Naive thymus-derived CD4-positive, alpha-beta T cell (primary cell): ENCODE results near the gene FUT7. TPM values are rescaled to one million over a fixed set of nuclear protein-coding genes. Genes with fewer than 3 reads are reported as not detected.

Source experiments
- ATAC-seq: fragments of 150-1000 bp; cut with Tn5 transposase; 2 replicates; pipeline ENCODE4 v1.10.0; 2021; ENCODE audit warnings: mild to moderate bottlenecking, moderate library complexity
- CTCF ChIA-PET: fragments of 350-600 bp; sonication (Branson Sonifier 250); formaldehyde crosslinking; loops from one replicate; lab custom pipeline; 2021; ENCODE audit warnings: antibody characterized with exemption; lab: Charles Lee
- POLR2A ChIA-PET: fragments of 350-600 bp; sonication (Branson Sonifier 250); formaldehyde crosslinking; loops from one replicate; lab custom pipeline; 2021; ENCODE audit warnings: antibody characterized with exemption, inconsistent platforms; lab: Charles Lee
- DNase-seq, 9 donors: peaks; one replicate each; pipeline versions ENCODE4 v3.0.0 to v3.0.0-alpha.2; 2020 to 2022; ENCODE audit warnings: mixed read lengths in 1 of 9
- H3K27ac ChIP-seq: one replicate; pipeline ENCODE4 v1.7.0; 2013; ENCODE audit warnings: mild to moderate bottlenecking, low read depth, low read length, moderate library complexity
- H3K27me3 ChIP-seq, 2 donors: one replicate each; pipeline ENCODE4 v1.7.0; 2013; ENCODE audit warnings: low read length in 2 of 2, mild to moderate bottlenecking in 2 of 2, moderate library complexity in 2 of 2; ENCODE audit not compliant: control insufficient read depth in 2 of 2, insufficient read depth in 2 of 2
- H3K36me3 ChIP-seq, 3 experiments: 1 replicate in 2 of 3; 2 replicates in 1 of 3; pipeline ENCODE4 v1.7.0; 2013; ENCODE audit warnings: low read length in 3 of 3, mild to moderate bottlenecking in 3 of 3, moderate library complexity in 1 of 3; ENCODE audit not compliant: insufficient read depth in 3 of 3, control insufficient read depth in 2 of 3
- H3K4me1 ChIP-seq, 2 donors: one replicate each; pipeline ENCODE4 v1.7.0; 2013; ENCODE audit warnings: low read length in 2 of 2, mild to moderate bottlenecking in 2 of 2, moderate library complexity in 1 of 2; ENCODE audit not compliant: control insufficient read depth in 2 of 2, insufficient read depth in 2 of 2
- H3K4me3 ChIP-seq: 2 replicates; pipeline ENCODE4 v1.7.0; 2013; ENCODE audit warnings: mild to moderate bottlenecking, low read length
- H3K9me3 ChIP-seq, 3 experiments: 1 replicate in 2 of 3; 2 replicates in 1 of 3; pipeline ENCODE4 v1.7.0; 2013; ENCODE audit warnings: low read length in 3 of 3; ENCODE audit not compliant: control insufficient read depth in 2 of 3
- H3K27ac Mint-ChIP-seq, 9 donors: one replicate each; pipeline ENCODE4 v1.8.0; 2020 to 2022; ENCODE audit warnings: mixed read lengths in 9 of 9, mild to moderate bottlenecking in 8 of 9, moderate library complexity in 5 of 9, inconsistent platforms in 2 of 9
- H3K27me3 Mint-ChIP-seq, 5 donors: one replicate each; pipeline ENCODE4 v1.8.0; 2021 to 2022; ENCODE audit warnings: mixed read lengths in 5 of 5, mild to moderate bottlenecking in 1 of 5
- H3K36me3 Mint-ChIP-seq, 5 donors: one replicate each; pipeline ENCODE4 v1.8.0; 2020 to 2022; ENCODE audit warnings: mixed read lengths in 5 of 5, mild to moderate bottlenecking in 3 of 5, inconsistent platforms in 1 of 5
- H3K4me1 Mint-ChIP-seq, 7 donors: one replicate each; pipeline ENCODE4 v1.8.0; 2020 to 2022; ENCODE audit warnings: mixed read lengths in 7 of 7, mild to moderate bottlenecking in 3 of 7, inconsistent platforms in 1 of 7
- H3K4me3 Mint-ChIP-seq, 10 donors: one replicate each; pipeline ENCODE4 v1.8.0; 2020 to 2022; ENCODE audit warnings: mild to moderate bottlenecking in 10 of 10, mixed read lengths in 10 of 10, moderate library complexity in 6 of 10, inconsistent platforms in 2 of 10
- H3K9me3 Mint-ChIP-seq, 11 donors: one replicate each; pipeline ENCODE4 v1.8.0; 2020 to 2022; ENCODE audit warnings: mixed read lengths in 11 of 11, mild to moderate bottlenecking in 4 of 11, inconsistent platforms in 1 of 11, moderate library complexity in 1 of 11
- intact Hi-C, 2 donors: fragments of 100-400 bp; cut with micrococcal nuclease; formaldehyde crosslinking; loops; one replicate each; pipeline ENCODE4 v1.15.1; 2023
- polyA plus RNA-seq, 2 donors: library from polyadenylated mRNA; unstranded; fragments of 300-500 nt; fragmentation: Illumina TruSeq; gene quantifications; one replicate each; pipeline ENCODE4 v1.2.3, GENCODE V29; 2021
- total RNA-seq, 6 experiments: library from RNA in 5 of 6; stranded (reverse) in 5 of 6; gene quantifications; 1 replicate in 5 of 6; 2 replicates in 1 of 6; pipeline ENCODE4 v1.2.3 and lab custom pipeline; 2021 to 2026

The FUT7 gene
- total and polyA plus RNA-seq, 7 experiments from 2014 or later = 0.06 to 4.6 (median 0.32) TPM; not detected in 1

- no peak overlapping the region for H3K4me3 ChIP-seq
- ChIA-PET POLR2A (no interaction called here), CTCF (no interaction called here)
- Mint-ChIP-seq H3K4me3 (no peak overlapping the region), H3K36me3 (peaks cover 0 to 5% (median 0%) of the 10 kb centered on the region in 5 donors), H3K27ac (no peak overlapping the region), H3K27me3 (no peaks in the 10 kb centered on the region), H3K9me3 (no peaks in the 10 kb centered on the region), H3K4me1 (no peaks in the 10 kb centered on the region)
- intact Hi-C loops = no loop called here
- no peak for DNase-seq
- ATAC-seq = no peak
- no peaks in the 10 kb centered on the region for H3K4me1 ChIP-seq
- no peak overlapping the region for H3K27ac ChIP-seq
- no peaks in the 10 kb centered on the region for H3K9me3 ChIP-seq
- H3K36me3 ChIP-seq = peaks cover 0 to 30% (median 0%) of the 10 kb centered on the region in 3 experiments
- no peaks in the 10 kb centered on the region for H3K27me3 ChIP-seq
These were observed 15.5 kb downstream of the FUT7 start for GRCh38 chr9:137016436-137016835.

- no peak overlapping the region for H3K27ac ChIP-seq
- CTCF ChIA-PET = no interaction called here
- POLR2A ChIA-PET = no interaction called here
- no peaks in the 10 kb centered on the region for H3K9me3 ChIP-seq
- peaks cover 0 to 34% (median 0%) of the 10 kb centered on the region in 3 experiments for H3K36me3 ChIP-seq
- H3K27me3 ChIP-seq = no peaks in the 10 kb centered on the region
- no peak overlapping the region for H3K27ac Mint-ChIP-seq
- no peaks in the 10 kb centered on the region for H3K4me1 ChIP-seq
- intact Hi-C loops = no loop called here
- H3K4me3 Mint-ChIP-seq = no peak overlapping the region
- ATAC-seq (no peak), DNase-seq (no peak)
- H3K9me3 Mint-ChIP-seq = no peaks in the 10 kb centered on the region
- H3K4me3 ChIP-seq = no peak overlapping the region
- H3K36me3 Mint-ChIP-seq = peaks cover 0 to 5% (median 0%) of the 10 kb centered on the region in 5 donors
- no peaks in the 10 kb centered on the region for H3K27me3 Mint-ChIP-seq
- no peaks in the 10 kb centered on the region for H3K4me1 Mint-ChIP-seq
These were observed 15.9 kb downstream of the FUT7 start for GRCh38 chr9:137015976-137016375.

DNA sequence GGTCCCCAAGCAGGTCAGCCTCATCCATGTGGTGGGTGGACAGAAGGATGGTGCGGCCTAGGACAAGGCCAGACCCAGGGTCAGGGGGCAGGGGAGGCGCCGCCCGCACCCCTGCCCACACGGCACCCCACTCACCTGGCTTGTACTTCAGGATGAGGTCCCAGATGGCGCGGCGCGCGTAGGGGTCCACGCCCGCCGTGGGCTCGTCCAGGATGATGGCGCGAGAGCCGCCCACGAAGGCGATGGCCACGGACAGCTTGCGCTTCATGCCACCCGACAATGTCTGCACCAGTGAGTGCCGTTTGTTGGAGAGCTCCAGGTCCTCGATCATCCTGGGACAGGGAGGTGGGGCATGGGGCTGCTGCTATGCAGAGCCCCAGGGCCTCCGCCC is 16.4 kb downstream of the FUT7 start:
- Mint-ChIP-seq H3K27ac (no peak overlapping the region), H3K4me1 (no peaks in the 10 kb centered on the region), H3K4me3 (no peak overlapping the region), H3K27me3 (no peaks in the 10 kb centered on the region), H3K36me3 (peaks cover 0 to 5% (median 0%) of the 10 kb centered on the region in 5 donors), H3K9me3 (no peaks in the 10 kb centered on the region)
- Histone ChIP-seq H3K36me3 (peaks cover 0 to 34% (median 0%) of the 10 kb centered on the region in 3 experiments), H3K9me3 (no peaks in the 10 kb centered on the region), H3K4me3 (no peak overlapping the region), H3K27me3 (no peaks in the 10 kb centered on the region), H3K27ac (no peak overlapping the region), H3K4me1 (no peaks in the 10 kb centered on the region)
- ATAC-seq (no peak), DNase-seq (no peak)
- POLR2A ChIA-PET = no interaction called here
- intact Hi-C loops = no loop called here
- CTCF ChIA-PET = interaction anchor here (1.3 kb wide), 1 partner anchor 14 kb away, joined by 7 read pairs; no protein-coding TSS in a partner anchor

DNA sequence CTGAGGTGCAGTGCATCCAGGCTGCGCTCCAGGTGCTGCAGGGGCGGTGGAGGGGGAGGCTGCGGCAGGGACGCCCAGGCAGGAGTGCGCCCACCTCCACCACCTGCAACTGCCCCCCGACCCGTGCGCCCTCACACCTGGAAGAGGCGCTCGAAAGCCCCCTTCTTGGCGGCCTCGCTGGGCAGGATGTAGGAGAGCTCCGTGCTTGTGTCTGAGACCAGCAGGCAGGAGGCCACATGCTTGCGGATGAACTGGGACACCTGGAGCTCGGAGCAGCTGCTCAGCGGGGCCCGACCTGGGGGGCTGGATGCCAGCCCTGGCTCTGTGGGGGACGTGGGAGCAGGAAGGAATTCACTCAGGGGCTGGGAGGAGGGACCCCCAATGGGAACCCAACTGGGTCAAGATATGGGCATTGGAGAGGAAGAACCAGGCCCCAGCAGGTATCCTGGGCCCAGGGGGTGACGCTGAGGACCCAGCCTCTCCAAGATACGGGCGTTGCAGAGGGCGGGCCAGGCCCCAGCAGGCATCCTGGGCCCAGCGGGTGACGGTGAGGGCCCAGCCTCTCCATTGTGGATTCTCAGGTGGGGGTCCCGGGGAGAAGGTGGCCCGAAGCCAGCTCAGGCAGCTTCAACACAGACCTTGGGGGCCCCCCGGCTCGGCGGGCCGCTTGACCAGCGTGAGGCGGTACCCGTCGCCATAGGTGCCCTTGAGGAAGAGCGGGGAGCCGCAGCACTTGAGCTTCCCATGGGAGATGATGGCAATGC is 16.9 kb downstream of the FUT7 start:
- CTCF ChIA-PET = interaction anchor here (1.3 kb wide), 1 partner anchor 14 kb away, joined by 7 read pairs; no protein-coding TSS in a partner anchor
- POLR2A ChIA-PET = no interaction called here
- no peak overlapping the region for H3K27ac ChIP-seq

GRCh38 chr9:137014166-137014565 is 17.7 kb downstream of the FUT7 start:
- Histone ChIP-seq H3K27ac (no peak overlapping the region), H3K9me3 (no peaks in the 10 kb centered on the region), H3K36me3 (peaks cover 0 to 34% (median 0%) of the 10 kb centered on the region in 3 experiments), H3K27me3 (no peaks in the 10 kb centered on the region), H3K4me1 (no peaks in the 10 kb centered on the region), H3K4me3 (no peak overlapping the region)
- intact Hi-C loops = no loop called here
- ATAC-seq (no peak), DNase-seq (no peak)
- ChIA-PET CTCF (interaction anchor here (1.3 kb wide), 1 partner anchor 15 kb away, joined by 7 read pairs; no protein-coding TSS in a partner anchor), POLR2A (no interaction called here)
- Mint-ChIP-seq H3K27me3 (no peaks in the 10 kb centered on the region), H3K9me3 (no peaks in the 10 kb centered on the region), H3K27ac (no peak overlapping the region), H3K36me3 (peaks cover 0 to 5% (median 0%) of the 10 kb centered on the region in 5 donors), H3K4me3 (no peak overlapping the region), H3K4me1 (no peaks in the 10 kb centered on the region)

More for the DNA sequence above, 16.9 kb downstream of the FUT7 start:
- H3K4me3 ChIP-seq = no peak overlapping the region
- H3K36me3 ChIP-seq = peaks cover 0 to 34% (median 0%) of the 10 kb centered on the region in 3 experiments
- no peak for DNase-seq
- intact Hi-C loops = no loop called here
- no peak for ATAC-seq
- H3K36me3 Mint-ChIP-seq = peaks cover 0 to 5% (median 0%) of the 10 kb centered on the region in 5 donors
- no peaks in the 10 kb centered on the region for H3K4me1 Mint-ChIP-seq
- H3K27me3 ChIP-seq = no peaks in the 10 kb centered on the region
- H3K27me3 Mint-ChIP-seq = no peaks in the 10 kb centered on the region
- no peaks in the 10 kb centered on the region for H3K9me3 ChIP-seq
- H3K4me1 ChIP-seq = no peaks in the 10 kb centered on the region
- H3K4me3 Mint-ChIP-seq = no peak overlapping the region
- no peaks in the 10 kb centered on the region for H3K9me3 Mint-ChIP-seq
- H3K27ac Mint-ChIP-seq = no peak overlapping the region

DNA sequence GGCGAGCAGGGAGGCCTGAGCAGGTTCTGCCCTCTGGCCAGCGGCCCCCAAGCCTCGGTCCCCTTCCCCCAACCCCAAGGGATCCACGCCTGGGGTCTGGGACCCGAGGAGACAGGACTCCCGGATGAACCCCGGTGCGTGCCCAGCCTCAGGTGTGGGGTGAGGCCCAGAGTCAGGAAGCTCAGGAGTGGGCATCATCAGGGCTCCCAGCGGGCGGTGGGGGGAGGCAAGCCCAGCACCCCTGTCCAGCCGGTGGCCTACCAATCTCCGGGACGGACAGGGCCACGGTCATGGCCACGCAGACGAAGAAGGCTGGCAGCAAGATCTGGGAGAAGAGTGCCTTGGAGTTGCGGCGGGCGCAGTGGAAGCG is 18.3 kb downstream of the FUT7 start:
- no peak overlapping the region for H3K27ac ChIP-seq
- ChIA-PET CTCF (no interaction called here), POLR2A (no interaction called here)
- H3K27ac Mint-ChIP-seq = no peak overlapping the region
- no peaks in the 10 kb centered on the region for H3K4me1 ChIP-seq
- no peaks in the 10 kb centered on the region for H3K9me3 Mint-ChIP-seq
- DNase-seq (no peak), ATAC-seq (no peak)
- H3K4me1 Mint-ChIP-seq = no peaks in the 10 kb centered on the region
- peaks cover 0 to 34% (median 0%) of the 10 kb centered on the region in 3 experiments for H3K36me3 ChIP-seq
- no peak overlapping the region for H3K4me3 Mint-ChIP-seq
- peaks cover 0 to 5% (median 0%) of the 10 kb centered on the region in 5 donors for H3K36me3 Mint-ChIP-seq
- no peak overlapping the region for H3K4me3 ChIP-seq
- intact Hi-C loops = no loop called here
- no peaks in the 10 kb centered on the region for H3K9me3 ChIP-seq
- H3K27me3 ChIP-seq = no peaks in the 10 kb centered on the region
- no peaks in the 10 kb centered on the region for H3K27me3 Mint-ChIP-seq
